Epidermal melanocyte (primary cell): ENCODE data around the gene PTCD2.

Source experiments
- DNase-seq: peaks from one replicate; pipeline ENCODE4 v3.0.0; 2011; ENCODE audit warnings: low spot score; ENCODE audit not compliant: insufficient read length

Gene PTCD2

GRCh38 chr5:72319976-72320752 lies at the start of gene PTCD2, which contains the start of gene MRPS27:
TSS of gene PTCD2 (plus strand) at chr5:72320373. CDS start at chr5:72320383, 10 bp downstream.
TSS of gene MRPS27 (minus strand) at chr5:72320240. CDS start at chr5:72320221, 19 bp downstream.
- DNase-seq = peak; percentile 96

GRCh38 chr5:72271702-72272101 lies 48.5 kb upstream of the PTCD2 start:
- DNase-seq = no peak

GRCh38 chr5:72272398-72272797 lies 47.8 kb upstream of the PTCD2 start:
- DNase-seq = no peak

- no peak for DNase-seq
Measured at GRCh38 chr5:72273547-72273946, 46.6 kb upstream of the PTCD2 start.

- no peak for DNase-seq
Measured at GRCh38 chr5:72276219-72276752, 43.9 kb upstream of the PTCD2 start.

- DNase-seq = peak; percentile 40
Measured at GRCh38 chr5:72280581-72281069, 39.5 kb upstream of the PTCD2 start.

GRCh38 chr5:72281430-72281763 lies 38.8 kb upstream of the PTCD2 start:
- no peak for DNase-seq

- peak; percentile 54 for DNase-seq
Measured at GRCh38 chr5:72281764-72282499, 38.2 kb upstream of the PTCD2 start.

GRCh38 chr5:72282878-72283277 lies 37.3 kb upstream of the PTCD2 start:
- DNase-seq = no peak

- DNase-seq = no peak
Measured at GRCh38 chr5:72283358-72283757, 36.8 kb upstream of the PTCD2 start.

GRCh38 chr5:72284559-72285423 lies 35.4 kb upstream of the PTCD2 start:
- no peak for DNase-seq

GRCh38 chr5:72285424-72285821 lies 34.8 kb upstream of the PTCD2 start:
- DNase-seq = no peak

GRCh38 chr5:72286798-72287197 lies 33.4 kb upstream of the PTCD2 start:
- DNase-seq = no peak

- DNase-seq = no peak
Measured at GRCh38 chr5:72288924-72289323, 31.2 kb upstream of the PTCD2 start.

GRCh38 chr5:72290356-72291133 lies 29.6 kb upstream of the PTCD2 start:
- no peak for DNase-seq

GRCh38 chr5:72291601-72292000 lies 28.6 kb upstream of the PTCD2 start:
- no peak for DNase-seq

GRCh38 chr5:72292411-72292810 lies 27.8 kb upstream of the PTCD2 start:
- no peak for DNase-seq

- DNase-seq = no peak
Measured at GRCh38 chr5:72293495-72294055, 26.6 kb upstream of the PTCD2 start.

- no peak for DNase-seq
Measured at GRCh38 chr5:72294473-72294872, 25.7 kb upstream of the PTCD2 start.

- DNase-seq = no peak
Measured at GRCh38 chr5:72295539-72295938, 24.6 kb upstream of the PTCD2 start.
